ENCODE data around the gene PTPN1. TPM values are rescaled to one million over a fixed set of nuclear protein-coding genes. Genes with fewer than 3 reads are reported as not detected.

Gene PTPN1
- total and polyA plus RNA-seq, 10 of the 15 experiments (the other 5 are each of a cell fraction or from before 2014, with no cell fraction given): 15.9 to 74.7 (median 43.9) TPM

DNA sequence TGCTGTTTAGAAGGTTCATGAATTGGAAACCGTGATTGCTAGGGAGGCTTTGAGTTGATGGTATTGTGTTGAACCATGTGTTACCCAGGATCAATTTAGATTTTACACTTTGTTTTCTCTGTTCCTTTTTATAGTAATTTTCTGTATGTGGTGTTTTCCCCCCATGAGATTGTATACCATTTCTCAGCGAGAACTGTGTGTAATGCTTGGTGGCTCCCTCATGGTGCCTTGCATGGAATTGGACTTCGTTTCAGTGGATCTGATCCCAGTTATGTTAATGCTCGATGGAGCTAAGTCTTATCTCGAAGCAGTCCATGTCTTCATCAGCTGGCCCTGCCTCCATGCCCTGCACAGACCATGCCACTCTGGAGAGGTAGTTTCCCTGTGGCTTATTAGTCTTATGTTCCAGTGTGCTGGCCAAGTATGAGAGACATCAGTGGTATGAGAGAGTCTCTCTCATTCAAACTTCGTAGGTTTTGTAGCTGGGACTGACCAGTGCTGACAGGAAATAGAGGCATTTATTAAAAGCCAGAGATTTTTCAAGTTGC, 18.7 kb downstream of the PTPN1 start (continued):
- no peak for TF ChIP-seq PRDM15 (CRISPR knock-in tag; IDR thresholded peaks at IDR 0.05)
- TF ChIP-seq E4F1 (IDR thresholded peaks at IDR 0.05; ENCODE audit: borderline replicate concordance, partially characterized antibody): no peak
- no peak for TF ChIP-seq TCF12 (IDR thresholded peaks at IDR 0.05; ENCODE audit: low read depth, low read length)
- no peak for TF ChIP-seq ASH2L (IDR thresholded peaks at IDR 0.05; ENCODE audit: borderline replicate concordance, low read depth)
- peak; percentile 41; the same call in 1 of the 2 replicates for TF ChIP-seq MXI1 (IDR thresholded peaks at IDR 0.05; ENCODE audit: low read depth, low read length)
- no peak for TF ChIP-seq STAT1 (conservative IDR thresholded peaks at IDR 0.05)
- TF ChIP-seq HDAC6 (IDR thresholded peaks at IDR 0.05; ENCODE audit: unreplicated experiment): no peak
- TF ChIP-seq, protein P1, sequence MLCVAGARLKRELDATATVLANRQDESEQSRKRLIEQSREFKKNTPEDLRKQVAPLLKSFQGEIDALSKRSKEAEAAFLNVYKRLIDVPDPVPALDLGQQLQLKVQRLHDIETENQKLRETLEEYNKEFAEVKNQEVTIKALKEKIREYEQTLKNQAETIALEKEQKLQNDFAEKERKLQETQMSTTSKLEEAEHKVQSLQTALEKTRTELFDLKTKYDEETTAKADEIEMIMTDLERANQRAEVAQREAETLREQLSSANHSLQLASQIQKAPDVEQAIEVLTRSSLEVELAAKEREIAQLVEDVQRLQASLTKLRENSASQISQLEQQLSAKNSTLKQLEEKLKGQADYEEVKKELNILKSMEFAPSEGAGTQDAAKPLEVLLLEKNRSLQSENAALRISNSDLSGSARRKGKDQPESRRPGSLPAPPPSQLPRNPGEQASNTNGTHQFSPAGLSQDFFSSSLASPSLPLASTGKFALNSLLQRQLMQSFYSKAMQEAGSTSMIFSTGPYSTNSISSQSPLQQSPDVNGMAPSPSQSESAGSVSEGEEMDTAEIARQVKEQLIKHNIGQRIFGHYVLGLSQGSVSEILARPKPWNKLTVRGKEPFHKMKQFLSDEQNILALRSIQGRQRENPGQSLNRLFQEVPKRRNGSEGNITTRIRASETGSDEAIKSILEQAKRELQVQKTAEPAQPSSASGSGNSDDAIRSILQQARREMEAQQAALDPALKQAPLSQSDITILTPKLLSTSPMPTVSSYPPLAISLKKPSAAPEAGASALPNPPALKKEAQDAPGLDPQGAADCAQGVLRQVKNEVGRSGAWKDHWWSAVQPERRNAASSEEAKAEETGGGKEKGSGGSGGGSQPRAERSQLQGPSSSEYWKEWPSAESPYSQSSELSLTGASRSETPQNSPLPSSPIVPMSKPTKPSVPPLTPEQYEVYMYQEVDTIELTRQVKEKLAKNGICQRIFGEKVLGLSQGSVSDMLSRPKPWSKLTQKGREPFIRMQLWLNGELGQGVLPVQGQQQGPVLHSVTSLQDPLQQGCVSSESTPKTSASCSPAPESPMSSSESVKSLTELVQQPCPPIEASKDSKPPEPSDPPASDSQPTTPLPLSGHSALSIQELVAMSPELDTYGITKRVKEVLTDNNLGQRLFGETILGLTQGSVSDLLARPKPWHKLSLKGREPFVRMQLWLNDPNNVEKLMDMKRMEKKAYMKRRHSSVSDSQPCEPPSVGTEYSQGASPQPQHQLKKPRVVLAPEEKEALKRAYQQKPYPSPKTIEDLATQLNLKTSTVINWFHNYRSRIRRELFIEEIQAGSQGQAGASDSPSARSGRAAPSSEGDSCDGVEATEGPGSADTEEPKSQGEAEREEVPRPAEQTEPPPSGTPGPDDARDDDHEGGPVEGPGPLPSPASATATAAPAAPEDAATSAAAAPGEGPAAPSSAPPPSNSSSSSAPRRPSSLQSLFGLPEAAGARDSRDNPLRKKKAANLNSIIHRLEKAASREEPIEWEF (IDR thresholded peaks at IDR 0.05; ENCODE audit: insufficient replicate concordance, low read depth, low read length): peak; percentile 83
- no peak for TF ChIP-seq EGR1 (IDR thresholded peaks at IDR 0.05; ENCODE audit: borderline replicate concordance in 1 of 2, low read depth in 2 of 2, low read length in 2 of 2)
- no peak for TF ChIP-seq RELA (IDR thresholded peaks at IDR 0.05; ENCODE audit: borderline replicate concordance, partially characterized antibody)
- TF ChIP-seq ZNF274 (IDR thresholded peaks at IDR 0.05; ENCODE audit: insufficient read depth, insufficient read length): no peak
- TF ChIP-seq ATF7 (IDR thresholded peaks at IDR 0.05; ENCODE audit: low read depth): peak; percentile 58; the same call in 1 of the 2 replicates
- TF ChIP-seq PAX8 (IDR thresholded peaks at IDR 0.05): no peak
- TF ChIP-seq YBX1 (IDR thresholded peaks at IDR 0.05): no peak
- TF ChIP-seq, protein P2, sequence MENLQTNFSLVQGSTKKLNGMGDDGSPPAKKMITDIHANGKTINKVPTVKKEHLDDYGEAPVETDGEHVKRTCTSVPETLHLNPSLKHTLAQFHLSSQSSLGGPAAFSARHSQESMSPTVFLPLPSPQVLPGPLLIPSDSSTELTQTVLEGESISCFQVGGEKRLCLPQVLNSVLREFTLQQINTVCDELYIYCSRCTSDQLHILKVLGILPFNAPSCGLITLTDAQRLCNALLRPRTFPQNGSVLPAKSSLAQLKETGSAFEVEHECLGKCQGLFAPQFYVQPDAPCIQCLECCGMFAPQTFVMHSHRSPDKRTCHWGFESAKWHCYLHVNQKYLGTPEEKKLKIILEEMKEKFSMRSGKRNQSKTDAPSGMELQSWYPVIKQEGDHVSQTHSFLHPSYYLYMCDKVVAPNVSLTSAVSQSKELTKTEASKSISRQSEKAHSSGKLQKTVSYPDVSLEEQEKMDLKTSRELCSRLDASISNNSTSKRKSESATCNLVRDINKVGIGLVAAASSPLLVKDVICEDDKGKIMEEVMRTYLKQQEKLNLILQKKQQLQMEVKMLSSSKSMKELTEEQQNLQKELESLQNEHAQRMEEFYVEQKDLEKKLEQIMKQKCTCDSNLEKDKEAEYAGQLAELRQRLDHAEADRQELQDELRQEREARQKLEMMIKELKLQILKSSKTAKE (IDR thresholded peaks at IDR 0.05; ENCODE audit: low read depth, poor library complexity, severe bottlenecking): peak; percentile 63
- TF ChIP-seq EED (IDR thresholded peaks at IDR 0.05; ENCODE audit: low read depth): peak; percentile 48; the same call in 1 of the 2 replicates

Data from GM12878 (cell line).